Measurements from ENCODE around the gene AZGP1. TPM values are rescaled to one million over a fixed set of nuclear protein-coding genes. Genes with fewer than 3 reads are reported as not detected.
A peak's percentile ranks its signal among the peaks of the same experiment; 100 is the strongest.

AZGP1 gene
- total and polyA plus RNA-seq, 2 of the 13 experiments (the other 11 are each of a cell fraction or from before 2014, with no cell fraction given), result 93.8 to 229 TPM

DNA sequence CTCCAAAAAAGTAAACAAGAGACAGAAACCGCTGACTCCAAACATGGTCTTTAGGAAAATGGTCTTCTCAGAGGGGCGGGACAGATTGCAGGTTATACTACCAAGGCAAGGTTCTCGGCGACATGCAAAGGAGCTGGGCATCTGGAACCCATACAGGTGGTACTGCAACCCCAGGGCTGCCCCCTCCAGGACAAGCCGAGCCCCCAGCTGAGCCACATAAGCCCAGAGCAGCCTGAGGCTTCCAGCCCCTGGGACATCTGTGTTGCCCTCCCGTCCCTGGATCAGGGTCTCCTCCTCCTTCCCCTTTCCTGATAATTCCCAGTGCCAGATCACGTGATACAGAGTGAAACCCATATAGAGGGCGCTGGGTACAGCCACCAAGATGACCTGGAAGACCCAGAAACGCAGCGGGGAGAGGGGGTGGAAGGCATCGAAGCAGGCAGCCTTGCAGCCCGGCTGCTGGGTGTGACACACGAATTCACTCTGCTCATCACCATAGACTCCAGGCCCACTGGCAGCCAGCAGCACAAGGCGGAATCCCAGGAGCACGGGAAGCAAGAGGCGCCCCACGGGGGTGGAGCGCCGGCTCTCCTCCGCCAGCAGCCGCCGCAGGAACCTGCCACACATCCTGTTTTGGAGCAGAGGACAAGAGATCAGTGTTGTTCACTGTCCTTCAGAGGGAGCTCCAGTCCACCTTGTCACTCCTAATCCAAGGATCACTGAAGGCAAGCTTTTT is 46.7 kb downstream of the AZGP1 start, which contains the start of gene GJC3 (continued):
- TF ChIP-seq ARID4A (CRISPR knock-in tag; IDR thresholded peaks at IDR 0.05; ENCODE audit: borderline replicate concordance) (peak; percentile 53; the same call in 1 of the 2 replicates), HOXA7 (CRISPR knock-in tag; IDR thresholded peaks at IDR 0.05) (no peak), POLR2A (IDR thresholded peaks at IDR 0.05; ENCODE audit: insufficient read depth in 1 of 2, low read depth in 2 of 2, low read length in 2 of 2) (peak in 1 of 2 experiments; percentile 48; a peak in 1 of 4 replicates), ATAD3A (CRISPR knock-in tag; IDR thresholded peaks at IDR 0.05) (no peak), RBFOX2 (IDR thresholded peaks at IDR 0.05; ENCODE audit: low read depth, low read length) (peak; percentile 57), ZNF407 (CRISPR knock-in tag; IDR thresholded peaks at IDR 0.05; ENCODE audit: not compliant biosample characterization) (no peak), ZSCAN12 (CRISPR knock-in tag; IDR thresholded peaks at IDR 0.05) (no peak), ZNF17 (CRISPR knock-in tag; IDR thresholded peaks at IDR 0.05) (no peak), MIER2 (CRISPR knock-in tag; IDR thresholded peaks at IDR 0.05) (no peak), PRPF4 (IDR thresholded peaks at IDR 0.05; ENCODE audit: low read depth, low read length, poor library complexity, severe bottlenecking) (no peak), ZNF816 (CRISPR knock-in tag; IDR thresholded peaks at IDR 0.05; ENCODE audit: borderline replicate concordance) (no peak)
- TF ChIP-seq, protein P1, sequence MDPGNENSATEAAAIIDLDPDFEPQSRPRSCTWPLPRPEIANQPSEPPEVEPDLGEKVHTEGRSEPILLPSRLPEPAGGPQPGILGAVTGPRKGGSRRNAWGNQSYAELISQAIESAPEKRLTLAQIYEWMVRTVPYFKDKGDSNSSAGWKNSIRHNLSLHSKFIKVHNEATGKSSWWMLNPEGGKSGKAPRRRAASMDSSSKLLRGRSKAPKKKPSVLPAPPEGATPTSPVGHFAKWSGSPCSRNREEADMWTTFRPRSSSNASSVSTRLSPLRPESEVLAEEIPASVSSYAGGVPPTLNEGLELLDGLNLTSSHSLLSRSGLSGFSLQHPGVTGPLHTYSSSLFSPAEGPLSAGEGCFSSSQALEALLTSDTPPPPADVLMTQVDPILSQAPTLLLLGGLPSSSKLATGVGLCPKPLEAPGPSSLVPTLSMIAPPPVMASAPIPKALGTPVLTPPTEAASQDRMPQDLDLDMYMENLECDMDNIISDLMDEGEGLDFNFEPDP (CRISPR knock-in tag; conservative IDR thresholded peaks at IDR 0.05), result no peak
- TF ChIP-seq, protein P2, sequence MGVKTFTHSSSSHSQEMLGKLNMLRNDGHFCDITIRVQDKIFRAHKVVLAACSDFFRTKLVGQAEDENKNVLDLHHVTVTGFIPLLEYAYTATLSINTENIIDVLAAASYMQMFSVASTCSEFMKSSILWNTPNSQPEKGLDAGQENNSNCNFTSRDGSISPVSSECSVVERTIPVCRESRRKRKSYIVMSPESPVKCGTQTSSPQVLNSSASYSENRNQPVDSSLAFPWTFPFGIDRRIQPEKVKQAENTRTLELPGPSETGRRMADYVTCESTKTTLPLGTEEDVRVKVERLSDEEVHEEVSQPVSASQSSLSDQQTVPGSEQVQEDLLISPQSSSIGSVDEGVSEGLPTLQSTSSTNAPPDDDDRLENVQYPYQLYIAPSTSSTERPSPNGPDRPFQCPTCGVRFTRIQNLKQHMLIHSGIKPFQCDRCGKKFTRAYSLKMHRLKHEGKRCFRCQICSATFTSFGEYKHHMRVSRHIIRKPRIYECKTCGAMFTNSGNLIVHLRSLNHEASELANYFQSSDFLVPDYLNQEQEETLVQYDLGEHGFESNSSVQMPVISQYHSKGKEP (CRISPR knock-in tag; IDR thresholded peaks at IDR 0.05), result no peak

All from HepG2 (cell line).